ENCODE data around the gene STAC.

DNA sequence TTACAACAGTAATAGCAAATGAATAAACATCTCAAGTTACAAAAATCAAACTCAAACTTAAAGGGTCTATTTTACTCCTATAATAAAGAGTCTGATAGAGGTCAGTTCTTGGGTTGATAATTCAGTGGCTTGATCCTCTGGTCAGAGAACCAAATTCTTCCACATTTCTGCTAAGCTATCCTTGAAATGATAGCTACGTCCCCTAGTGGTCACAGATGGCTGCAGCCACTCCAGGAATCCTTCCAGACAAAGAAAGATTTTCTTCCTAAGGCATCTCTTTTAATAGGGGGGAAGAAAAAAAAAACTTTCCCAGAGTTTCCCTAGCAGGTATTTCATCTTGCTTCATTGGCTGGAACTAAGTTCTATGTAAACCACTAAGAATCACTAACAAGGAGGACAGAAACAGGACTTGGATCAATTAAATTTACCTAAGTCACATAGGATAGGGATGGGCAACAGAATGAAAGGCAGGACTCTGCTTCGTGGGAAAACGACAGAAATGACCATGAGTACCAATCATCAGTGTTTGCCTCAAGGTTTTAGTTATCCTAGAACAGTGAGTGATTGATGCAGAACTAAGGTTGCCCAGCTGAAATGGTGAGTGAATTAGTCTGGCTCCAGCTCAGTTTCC, 160.7 kb downstream of the STAC start:
- TF ChIP-seq, protein P1, sequence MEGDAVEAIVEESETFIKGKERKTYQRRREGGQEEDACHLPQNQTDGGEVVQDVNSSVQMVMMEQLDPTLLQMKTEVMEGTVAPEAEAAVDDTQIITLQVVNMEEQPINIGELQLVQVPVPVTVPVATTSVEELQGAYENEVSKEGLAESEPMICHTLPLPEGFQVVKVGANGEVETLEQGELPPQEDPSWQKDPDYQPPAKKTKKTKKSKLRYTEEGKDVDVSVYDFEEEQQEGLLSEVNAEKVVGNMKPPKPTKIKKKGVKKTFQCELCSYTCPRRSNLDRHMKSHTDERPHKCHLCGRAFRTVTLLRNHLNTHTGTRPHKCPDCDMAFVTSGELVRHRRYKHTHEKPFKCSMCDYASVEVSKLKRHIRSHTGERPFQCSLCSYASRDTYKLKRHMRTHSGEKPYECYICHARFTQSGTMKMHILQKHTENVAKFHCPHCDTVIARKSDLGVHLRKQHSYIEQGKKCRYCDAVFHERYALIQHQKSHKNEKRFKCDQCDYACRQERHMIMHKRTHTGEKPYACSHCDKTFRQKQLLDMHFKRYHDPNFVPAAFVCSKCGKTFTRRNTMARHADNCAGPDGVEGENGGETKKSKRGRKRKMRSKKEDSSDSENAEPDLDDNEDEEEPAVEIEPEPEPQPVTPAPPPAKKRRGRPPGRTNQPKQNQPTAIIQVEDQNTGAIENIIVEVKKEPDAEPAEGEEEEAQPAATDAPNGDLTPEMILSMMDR (IDR thresholded peaks at IDR 0.05; ENCODE audit: insufficient read depth, low read depth, low read length): peak; percentile 92
- TF ChIP-seq EZH2 (IDR thresholded peaks at IDR 0.05; ENCODE audit: insufficient read depth, low read length): no peak
